Midbrain (tissue), 1 donor: ENCODE measurements around the gene MPST.

Experiments used
- DNase-seq: peaks from one replicate; lab custom pipeline; 2025; lab: John Stamatoyannopoulos, UW

Gene MPST

DNA sequence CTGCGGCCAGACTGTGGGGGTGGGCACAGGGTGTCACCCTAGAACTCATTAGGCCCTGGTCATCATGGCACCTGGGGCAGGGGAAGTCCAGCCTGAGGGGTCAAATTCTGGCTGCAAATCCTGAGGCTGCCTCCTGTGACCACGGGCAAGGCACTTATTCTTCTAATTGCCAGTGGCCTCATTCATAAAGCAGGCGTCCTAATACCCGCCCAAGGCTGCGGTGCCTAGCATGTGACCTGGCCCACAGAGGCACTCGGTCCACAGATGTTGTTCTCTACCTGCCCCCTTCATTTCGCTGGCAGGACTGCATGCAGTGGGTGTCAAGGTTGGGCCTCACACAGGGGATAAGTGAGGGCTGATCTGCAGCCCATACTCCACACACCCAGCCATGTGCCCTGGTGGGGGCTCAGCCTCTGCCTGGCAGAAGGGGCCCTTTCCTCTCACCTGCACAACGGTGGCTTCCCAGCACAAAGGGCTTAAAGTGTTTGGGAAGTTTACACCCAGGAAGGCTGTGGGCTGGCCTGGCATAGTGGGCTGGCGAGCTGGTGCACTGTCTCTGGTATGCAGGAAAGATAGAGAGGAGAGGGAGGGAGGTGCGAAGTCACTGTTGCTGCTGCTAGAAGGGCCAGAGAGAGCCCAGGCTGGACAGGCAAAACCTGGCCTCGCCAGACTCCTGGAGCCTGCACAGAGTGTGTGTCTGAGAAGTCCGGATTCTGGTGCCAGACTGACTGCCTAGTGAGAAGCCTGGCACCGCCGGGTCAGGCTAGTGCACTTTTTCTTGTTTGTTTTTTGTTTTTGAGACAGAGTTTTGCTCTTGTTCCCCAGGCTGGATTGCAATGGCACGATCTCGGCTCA, 3.2 kb downstream of the MPST start:
- no peak for DNase-seq

DNA sequence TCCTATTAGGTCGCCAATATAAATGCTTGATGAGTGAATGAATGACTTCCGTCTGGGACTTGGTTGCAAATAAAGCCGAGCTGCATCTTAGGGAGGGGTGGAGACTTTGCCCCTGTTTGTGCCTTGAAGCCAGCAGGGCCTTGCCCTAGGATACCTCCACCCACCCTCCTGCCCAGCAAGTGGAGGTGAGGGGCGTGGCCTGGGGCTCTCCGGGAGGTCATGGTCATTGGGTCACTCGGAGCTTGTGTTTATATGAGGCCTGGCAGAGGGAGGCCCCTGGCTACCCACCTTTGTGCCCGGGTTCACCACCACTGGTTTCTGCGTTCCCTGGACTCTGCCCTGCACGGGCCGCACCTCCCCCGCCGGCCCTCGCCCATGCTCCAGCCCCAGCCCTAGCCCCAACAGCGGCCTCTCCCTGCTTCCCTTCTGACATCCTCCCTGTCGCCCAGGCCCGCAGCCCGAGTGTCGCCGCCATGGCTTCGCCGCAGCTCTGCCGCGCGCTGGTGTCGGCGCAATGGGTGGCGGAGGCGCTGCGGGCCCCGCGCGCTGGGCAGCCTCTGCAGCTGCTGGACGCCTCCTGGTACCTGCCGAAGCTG, 4.3 kb downstream of the MPST start:
- no peak for DNase-seq

DNA sequence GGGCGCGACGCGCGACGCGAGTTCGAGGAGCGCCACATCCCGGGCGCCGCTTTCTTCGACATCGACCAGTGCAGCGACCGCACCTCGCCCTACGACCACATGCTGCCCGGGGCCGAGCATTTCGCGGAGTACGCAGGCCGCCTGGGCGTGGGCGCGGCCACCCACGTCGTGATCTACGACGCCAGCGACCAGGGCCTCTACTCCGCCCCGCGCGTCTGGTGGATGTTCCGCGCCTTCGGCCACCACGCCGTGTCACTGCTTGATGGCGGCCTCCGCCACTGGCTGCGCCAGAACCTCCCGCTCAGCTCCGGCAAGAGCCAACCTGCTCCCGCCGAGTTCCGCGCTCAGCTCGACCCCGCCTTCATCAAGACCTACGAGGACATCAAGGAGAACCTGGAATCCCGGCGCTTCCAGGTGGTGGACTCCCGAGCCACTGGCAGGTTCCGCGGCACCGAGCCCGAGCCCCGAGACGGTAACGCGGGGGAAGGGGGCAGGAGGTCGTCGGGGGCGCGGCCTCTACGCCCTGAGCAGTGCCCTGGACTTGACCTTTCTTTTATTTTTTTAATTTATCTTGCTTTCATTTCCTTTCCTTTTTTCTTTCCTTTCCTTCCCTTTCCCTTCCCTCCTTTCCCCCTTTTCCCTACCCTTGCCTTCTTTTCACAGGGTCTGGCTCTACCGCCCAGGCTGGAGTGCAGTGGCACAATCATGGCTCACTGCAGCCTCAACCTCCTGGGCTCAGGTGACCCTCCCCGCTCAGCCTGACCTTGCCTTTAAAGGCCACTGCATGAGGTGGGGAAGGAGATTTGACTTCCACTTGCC, 5.0 kb downstream of the MPST start:
- DNase-seq, result no peak

DNA sequence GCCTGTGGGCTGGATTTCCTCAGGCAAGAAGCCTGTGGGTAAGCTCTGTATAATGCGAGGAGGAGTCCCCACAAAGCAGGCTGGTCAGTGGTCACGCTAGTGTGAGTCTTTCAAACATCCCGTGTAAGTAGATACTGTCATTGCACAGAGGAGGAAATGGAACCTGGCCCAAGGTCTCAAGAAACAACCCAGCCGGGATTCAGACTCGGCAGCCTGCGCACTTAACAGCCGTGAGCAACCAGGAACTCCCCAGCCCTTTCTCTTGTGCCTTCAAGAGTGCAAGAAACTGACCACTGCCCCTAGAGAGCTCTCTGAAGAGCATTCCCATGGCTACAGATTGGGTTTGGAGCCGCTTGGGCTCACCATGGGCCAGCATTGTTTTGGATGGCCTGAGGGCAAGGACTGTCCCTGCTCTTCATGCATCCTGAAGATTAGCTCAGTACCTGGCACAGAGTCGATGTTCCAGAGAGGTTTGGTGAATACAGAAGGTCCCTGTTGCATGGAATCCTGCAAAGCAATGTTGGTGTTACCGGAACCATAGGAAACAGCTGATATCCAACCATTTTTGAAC, 6.0 kb downstream of the MPST start:
- DNase-seq, result no peak

DNA sequence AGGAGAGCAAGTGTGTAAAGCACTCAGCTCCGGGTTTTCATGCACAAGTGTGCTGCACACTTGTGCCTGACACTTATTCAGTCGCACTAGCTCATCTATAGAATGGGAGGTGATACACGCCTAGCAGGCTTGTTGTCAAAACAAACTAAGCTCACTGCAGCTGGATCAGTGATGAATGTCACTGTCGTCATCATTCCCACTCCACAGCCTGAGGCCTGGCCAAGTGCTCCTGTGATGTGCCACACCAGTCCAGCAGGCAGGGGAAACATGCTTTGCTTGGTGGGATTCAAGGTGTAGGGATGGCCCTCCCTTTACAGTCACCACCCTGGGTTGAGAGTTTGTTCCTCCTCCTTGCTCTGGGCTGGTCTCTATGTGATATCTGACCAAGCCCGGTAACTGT, 6.8 kb downstream of the MPST start:
- DNase-seq, result no peak

DNA sequence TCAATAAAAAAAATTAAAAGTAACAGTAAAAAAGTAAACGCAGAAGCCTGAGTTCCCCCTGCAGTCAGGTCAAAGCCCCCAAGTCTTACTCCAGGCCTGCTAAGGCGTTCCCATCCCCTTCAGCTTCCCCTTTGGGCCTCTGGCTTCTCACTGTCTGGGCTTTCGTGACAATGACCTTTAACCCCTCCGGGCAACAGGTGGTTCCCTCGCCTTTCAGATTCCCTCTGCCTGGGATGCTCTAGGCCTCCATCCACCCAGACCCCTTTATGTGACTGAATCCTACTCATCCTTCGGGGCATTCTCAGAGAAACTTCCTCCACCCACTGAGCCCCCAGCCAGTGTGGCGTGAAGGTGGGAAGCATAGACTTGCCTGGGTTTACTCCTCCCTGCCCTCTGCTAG, 8.0 kb downstream of the MPST start:
- DNase-seq, result no peak

DNA sequence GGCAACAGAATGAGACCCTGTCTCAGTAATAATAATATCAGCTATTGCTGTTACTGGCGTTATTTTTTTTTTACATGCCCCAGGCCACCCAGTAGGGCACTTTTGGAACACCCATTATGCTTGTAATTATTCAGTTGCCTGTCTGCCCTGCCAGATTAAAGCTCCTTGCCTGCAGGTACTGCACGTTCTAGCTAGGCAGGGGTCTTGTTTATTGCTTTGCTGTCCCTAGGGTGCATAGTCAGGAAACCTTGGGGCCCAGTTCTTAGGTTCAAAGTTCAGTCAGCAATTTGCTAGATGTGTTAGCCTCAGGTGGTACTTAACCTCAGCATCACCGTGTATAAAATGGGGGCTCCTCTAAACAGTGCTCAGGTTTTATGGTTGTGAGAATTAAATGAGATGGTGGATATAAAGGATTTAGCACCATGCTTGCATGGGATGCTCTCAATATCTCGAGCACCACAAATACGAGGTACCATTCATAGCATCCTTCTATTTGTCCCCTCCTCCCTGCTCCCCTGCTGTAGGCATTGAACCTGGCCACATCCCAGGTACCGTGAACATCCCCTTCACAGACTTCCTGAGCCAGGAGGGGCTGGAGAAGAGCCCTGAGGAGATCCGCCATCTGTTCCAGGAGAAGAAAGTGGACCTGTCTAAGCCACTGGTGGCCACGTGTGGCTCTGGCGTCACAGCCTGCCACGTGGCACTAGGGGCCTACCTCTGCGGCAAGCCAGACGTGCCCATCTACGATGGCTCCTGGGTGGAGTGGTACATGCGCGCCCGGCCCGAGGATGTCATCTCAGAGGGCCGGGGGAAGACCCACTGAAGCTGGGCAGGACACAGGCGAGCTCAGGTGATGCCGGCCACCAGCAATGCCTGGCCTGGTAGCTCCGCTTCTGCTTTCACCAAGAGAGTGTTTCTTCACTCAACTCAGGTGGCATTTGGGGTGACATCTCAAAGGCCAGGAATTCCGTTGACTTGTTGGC, 9.4 kb downstream of the MPST start:
- DNase-seq, result no peak

DNA sequence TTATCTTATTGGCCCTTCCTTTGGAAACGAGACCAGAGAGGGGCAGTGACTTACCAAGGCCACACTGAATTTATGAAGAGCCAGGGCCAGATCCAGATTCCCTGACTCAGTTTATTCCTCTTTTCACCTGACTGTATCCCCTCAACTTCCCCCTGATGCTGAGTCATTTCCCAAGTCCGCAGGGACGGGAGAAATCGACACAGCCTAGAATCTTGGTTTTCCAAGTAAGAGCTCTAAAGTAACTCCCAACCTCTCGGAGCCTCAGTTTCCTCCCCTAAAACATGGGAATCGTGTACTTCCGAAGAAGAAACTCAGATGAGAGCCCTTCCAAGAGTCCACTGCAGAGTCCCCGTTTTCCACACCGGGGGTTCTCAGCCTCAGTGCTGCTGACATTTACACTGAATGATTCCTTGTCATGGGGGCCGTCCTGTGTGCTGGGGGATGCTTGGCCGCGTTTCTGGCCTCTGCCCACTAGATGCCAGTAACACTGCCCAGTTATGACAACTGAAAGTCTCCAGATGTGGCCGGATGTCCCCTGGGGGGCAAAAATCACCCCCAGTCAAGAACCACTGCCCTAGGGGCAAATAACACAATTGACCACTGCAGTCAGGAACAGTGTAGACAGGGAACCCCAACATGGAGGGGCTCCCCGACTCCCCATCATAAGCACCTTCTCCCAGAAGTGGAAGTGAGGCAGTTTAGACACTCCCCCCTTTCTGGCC, 11.2 kb downstream of the MPST start:
- no peak for DNase-seq

DNA sequence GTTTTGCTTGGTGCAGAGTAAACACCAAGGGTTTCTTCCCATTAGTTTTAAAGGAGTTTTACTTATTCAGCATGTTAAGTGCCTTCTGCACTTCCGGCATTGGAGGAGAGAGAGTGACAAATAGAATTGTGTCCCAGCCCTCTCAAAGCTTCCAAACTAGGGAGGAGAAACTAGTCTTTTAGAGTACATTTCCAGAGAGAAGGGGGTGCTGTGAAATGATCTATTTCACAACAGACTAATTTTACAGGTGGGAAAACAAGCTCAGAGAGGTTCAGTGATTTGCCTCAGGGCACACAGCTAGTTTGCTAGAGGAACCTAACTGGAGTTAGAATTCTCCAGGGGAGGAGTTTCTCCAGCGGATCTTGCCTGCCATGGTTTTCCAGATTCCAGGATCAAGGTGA, 12.6 kb downstream of the MPST start:
- no peak for DNase-seq

DNA sequence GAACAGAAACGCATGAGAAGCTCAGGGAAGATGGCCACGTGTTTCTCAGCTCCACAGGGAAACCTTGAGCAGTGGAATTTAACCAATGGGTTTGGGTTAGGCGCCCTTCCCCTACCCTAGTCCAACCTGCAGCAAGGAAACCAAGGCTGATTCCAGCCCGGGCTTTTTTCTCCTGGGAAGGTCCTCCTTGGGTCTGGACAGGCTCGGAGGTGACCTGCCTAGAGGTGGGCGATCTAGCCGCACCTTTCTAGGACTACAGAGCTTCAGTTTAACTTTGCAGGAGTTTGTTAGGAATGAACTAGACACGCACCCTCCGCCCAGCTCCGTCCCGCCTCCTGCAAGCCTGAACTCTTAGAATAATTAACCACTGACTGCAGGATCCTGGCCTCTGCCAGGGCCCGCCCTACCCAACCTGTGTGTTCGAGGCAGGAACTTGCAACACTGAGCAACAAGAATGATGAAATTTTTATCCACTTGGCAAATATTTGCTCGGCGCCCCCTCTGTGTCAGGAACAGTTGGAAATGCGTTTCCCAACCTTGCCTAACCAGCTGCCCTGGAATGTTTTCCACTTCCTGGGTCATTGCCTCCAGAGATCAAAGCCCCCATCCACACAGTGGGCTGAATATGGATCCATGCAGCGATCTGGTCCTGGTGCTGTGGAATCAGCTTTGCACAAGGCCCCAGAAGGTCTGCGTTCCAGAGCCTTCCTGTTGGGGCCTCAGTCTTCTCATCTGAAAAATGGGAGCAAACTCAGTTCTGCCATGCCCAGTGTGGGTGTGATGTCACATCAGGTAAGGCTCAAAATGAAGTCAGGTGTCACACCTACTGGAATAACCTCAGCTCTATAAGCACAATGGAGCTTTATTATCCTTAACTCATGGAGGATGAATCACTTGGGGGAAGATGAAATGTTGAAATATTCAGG, 13.3 kb downstream of the MPST start:
- DNase-seq, result no peak

DNA sequence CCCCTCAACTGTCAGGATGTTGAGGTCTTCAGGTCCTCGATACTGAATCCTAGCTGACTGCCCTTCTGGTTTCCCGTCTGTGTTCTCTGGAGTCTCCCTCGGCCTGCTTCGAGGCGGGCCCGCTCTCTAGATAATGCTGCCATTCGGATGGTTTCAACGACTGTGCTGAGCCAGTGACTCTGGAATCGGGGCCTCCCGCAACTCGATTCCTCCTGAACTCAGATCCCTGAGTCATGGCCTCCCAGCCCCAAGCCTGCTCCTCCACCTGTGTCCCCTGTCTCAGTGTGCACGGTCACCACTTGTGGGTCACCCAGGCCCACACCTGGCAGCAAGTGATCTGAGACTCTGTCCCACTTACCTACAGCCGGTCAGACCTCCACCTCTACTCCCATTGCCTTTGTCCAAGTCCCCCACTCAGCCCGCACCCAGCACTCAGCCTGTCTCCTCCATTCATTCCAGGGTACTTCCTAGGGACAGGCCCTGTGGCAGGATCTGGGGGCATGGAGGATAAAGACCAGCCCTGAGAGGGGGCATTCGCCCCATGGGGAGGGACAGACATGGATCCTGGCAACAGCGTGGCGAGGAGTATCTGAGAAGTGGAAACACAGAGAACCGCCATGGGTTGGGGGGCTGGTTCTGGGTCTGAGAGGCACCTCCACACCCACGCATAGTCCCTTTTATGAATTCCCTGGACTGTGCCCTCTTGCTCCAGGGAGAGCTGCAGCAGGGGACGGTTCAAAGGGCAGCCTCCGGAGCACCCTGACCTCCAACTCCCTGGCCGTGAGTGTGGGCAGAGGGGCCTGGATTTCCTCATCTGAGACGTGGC, 14.3 kb downstream of the MPST start:
- no peak for DNase-seq

DNA sequence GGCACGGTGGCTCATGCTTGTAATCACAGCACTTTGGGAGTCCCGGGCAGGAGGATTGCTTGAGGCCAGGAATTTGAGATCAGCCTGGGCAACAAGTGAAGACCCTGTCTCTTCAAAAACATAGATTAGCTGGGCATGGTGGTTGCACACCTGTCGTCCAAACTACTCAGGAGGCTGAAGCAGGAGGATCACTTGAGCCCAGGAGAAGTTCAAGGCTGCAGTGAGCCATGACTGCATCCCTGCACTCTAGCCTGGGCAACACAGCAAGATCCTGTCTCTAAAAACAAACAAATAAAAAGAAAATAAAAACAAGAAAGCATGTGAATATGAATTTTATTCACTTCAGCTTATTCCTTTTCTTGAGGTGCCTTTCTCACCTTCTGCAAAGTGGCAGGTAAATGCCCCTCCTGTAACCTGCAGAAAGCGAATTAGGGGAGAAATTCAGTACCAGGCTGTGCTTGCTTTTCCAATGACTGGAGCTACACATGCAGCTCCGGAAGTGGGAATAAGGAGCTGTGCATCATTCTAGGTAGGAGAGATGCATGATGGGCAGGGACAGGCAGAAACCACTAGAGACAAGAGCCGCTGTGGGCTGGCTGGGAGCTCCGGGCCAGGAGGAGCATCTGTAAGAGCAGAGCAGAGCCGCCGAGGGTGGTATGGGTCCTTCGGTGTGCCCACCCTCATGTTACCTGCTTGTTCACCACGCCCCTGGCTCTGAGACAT, 17.3 kb downstream of the MPST start:
- no peak for DNase-seq

DNA sequence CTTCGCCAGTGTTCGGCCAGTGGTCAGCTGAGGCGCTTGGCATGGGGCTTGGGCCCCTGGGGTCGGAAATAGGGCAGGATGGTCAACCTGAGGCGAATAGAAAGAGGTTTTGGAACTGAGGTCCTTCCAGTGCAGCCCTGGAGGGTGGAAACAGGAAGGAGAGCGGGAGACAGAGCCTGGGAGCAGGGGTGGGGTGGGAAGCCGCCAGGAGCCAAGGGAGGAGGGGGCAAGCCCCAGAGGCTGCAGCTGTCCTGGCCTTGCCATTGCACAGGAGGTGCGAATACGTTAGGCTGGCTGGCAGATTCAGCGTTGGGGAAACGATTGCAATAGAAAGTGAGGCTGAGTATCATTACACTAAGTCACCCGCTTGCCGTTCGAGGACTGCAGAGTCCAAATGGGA, 18.1 kb downstream of the MPST start:
- DNase-seq, result no peak

DNA sequence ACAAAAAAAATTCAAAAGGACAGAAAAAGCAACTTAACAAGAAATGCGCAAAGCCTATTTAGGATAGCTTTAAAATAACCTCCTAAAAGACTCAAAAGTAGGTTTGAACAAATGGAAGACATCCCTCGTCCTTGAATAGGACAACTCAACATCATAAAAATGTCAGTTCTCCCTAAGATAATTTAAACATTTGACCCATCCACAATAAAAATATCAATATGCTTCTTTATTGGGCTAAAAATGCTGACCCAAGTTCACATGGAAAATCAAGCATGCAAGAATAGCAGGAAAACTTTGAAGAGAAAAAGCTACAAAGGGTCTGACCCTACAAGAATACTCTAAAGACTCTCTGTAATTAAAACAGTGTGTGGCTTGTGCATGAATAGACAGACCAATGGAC, 19.9 kb downstream of the MPST start:
- DNase-seq, result no peak

DNA sequence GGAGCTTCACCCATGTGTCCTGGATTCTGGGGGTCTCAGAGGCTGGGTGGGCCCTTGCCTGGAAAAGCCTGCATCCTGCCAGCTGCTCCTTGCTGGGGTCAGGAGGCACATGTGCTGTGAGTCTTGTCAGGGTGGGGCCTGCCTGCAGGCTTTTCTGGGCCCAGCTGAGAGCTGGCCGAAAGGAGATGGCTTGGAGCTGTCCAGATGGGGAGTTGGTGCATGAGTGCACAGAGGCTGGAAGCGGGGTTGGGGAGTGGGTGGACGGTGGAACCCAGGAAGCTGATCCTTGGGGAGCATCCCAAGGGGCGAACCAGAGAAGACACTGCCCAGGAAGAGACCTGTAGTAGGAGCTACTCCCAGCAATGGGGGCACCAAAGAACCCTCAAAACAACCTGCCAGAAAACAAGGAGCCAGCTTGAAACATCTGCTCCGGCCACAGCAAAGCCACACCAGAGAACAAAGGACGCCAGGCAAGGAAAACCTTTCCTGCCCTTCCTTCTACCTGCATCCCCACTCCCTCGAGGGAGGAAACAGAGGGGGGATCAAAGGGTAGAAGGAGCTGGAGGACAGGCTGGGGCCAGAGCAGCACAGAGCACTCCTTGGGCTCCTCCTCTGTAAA, 23.8 kb downstream of the MPST start:
- DNase-seq, result no peak

DNA sequence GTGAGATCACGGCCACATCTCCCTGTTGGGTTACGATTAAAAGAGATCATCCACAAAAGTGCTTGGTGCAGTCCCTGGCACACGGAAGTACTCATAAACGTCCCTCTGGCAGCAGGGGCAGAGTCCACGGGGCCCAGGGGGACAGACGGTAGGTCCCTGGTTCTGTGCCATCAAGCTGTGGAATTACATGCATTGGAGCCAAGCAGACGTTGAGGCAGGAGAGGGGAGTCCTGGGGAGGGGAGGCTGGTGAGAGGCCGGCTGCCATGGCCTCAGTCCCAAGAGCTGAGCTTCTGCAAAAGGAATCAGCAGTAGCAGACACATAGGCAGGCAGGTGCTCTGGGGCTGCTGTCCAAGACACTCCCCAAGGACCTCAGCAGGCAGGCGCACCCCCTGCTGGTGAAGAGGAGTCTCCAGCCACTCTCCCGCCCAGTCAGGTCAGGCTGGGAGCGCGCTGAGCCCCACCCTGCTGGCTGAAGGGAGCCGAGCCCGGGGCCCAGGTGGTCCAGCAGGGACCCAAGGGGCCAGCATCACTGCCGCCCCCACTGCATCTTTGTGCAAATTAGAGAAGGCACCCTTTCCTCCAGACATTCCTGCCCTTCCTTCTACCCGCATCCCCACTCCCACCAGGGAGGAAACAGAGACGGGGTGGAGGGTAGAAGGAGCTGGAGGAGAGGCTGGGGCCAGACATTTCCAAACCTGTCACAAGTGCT, 24.4 kb downstream of the MPST start:
- no peak for DNase-seq
